ENCODE results near the gene CCDC116. TPM values are rescaled to one million over a fixed set of nuclear protein-coding genes. Genes with fewer than 3 reads are reported as not detected.

The CCDC116 gene
- total and polyA plus RNA-seq, 7 donors, result 0.07 to 0.32 (median 0.17) TPM

DNA sequence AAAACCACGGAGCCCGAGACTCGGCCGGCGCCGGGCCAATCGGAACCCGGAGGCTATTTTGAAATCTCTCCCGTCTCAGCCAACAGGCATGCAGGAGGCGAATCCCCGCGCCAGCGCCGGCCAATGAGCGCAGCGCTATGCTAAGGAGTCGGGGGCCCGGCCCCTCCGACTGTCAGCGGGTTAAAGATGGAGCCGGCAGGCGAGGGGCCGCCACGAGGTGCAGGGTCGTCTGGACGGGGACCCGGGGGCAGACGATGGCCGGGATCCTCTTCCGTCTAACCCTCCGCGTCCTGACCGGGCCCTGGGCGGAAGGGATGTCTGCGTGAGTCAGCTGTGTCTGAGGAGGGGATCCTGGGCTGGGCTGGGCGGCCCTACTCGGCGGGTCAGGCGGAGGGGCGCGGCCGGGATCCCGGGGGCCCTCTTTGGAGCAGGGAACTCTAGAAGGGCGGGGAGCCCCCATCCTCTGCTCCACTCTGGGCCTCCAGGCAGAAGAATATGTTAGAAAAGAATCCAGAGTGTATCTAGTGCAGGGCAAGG is 19.5 kb downstream of the CCDC116 start:
- Histone ChIP-seq H3K4me3 (peak overlapping the region; percentile 66), H3K36me3 (ENCODE audit: insufficient read depth in 1 of 2, low read depth in 1 of 2) (no peaks in the 10 kb centered on the region), H3K9me3 (no peaks in the 10 kb centered on the region), H3K27me3 (ENCODE audit: insufficient read depth in 3 of 3, low read length in 2 of 3) (peaks cover 0 to 3% (median 2%) of the 10 kb centered on the region in 3 donors), H3K27ac (no peak overlapping the region), H3K4me1 (peaks cover 10% of the 10 kb centered on the region)
- DNase-seq (peak; percentile 90), ATAC-seq (peak; percentile 87 to 97 (median 92))
- intact Hi-C loops (cut with DNase I), result no loop called here
- WGBS, 3 donors, result 0 to 1% (median 0%) methylated on average over 41 to 44 of the region's 44 CpGs
- TF ChIP-seq CTCF (IDR thresholded peaks at IDR 0.05), result no peak

GRCh38 chr22:21652547-21653545 is 20.3 kb downstream of the CCDC116 start:
- Histone ChIP-seq H3K4me1 (peaks cover 15% of the 10 kb centered on the region), H3K27ac (no peak overlapping the region), H3K4me3 (peak overlapping the region; percentile 66)

DNA sequence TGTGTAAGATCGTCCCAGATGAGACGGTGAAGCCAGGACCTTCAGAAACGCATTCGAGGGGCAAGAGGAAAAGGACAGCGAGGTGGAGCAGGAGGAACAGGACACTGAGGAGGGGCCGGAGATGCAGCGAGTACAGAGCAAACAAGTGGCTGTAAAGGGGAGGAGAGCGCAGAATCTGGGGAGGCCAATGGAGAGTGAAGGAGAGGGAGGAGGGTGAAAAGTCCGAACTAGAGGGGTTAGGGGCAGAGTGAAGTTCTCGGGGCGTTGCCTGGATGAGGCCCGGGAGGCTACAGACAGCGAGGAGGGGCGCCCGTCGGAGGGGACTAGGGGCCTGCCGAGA is 24.4 kb downstream of the CCDC116 start:
- DNase-seq (no peak), ATAC-seq (peak in 1 of 4 donors; percentile 2)
- intact Hi-C loops (cut with DNase I), result no loop called here
- no peaks in the 10 kb centered on the region for H3K9me3 ChIP-seq
- H3K27ac ChIP-seq, result no peak overlapping the region
- TF ChIP-seq CTCF (IDR thresholded peaks at IDR 0.05), result no peak
- H3K27me3 ChIP-seq (ENCODE audit: insufficient read depth in 3 of 3, low read length in 2 of 3), result peaks cover 0 to 16% (median 4%) of the 10 kb centered on the region in 3 donors
- WGBS, 3 donors, result 27 to 31% (median 28%) methylated on average over 15 to 17 of the region's 17 CpGs
- H3K4me3 ChIP-seq, result peak overlapping the region; percentile 67
- H3K36me3 ChIP-seq (ENCODE audit: insufficient read depth in 1 of 2, low read depth in 1 of 2), result no peaks in the 10 kb centered on the region
- peaks cover 8% of the 10 kb centered on the region for H3K4me1 ChIP-seq

More at GRCh38 chr22:21652547-21653545, 20.3 kb downstream of the CCDC116 start:
- ATAC-seq, result peak in 2 of 4 donors; percentile 8 to 13
- 25 to 31% (median 27%) methylated on average over 30 to 40 of the region's 40 CpGs for WGBS, 3 donors
- H3K9me3 ChIP-seq, result no peaks in the 10 kb centered on the region
- H3K27me3 ChIP-seq (ENCODE audit: insufficient read depth in 3 of 3, low read length in 2 of 3), result peaks cover 0 to 10% (median 4%) of the 10 kb centered on the region in 3 donors
- no peaks in the 10 kb centered on the region for H3K36me3 ChIP-seq (ENCODE audit: insufficient read depth in 1 of 2, low read depth in 1 of 2)
- no peak for TF ChIP-seq CTCF (IDR thresholded peaks at IDR 0.05)
- intact Hi-C loops (cut with DNase I), result no loop called here
- DNase-seq, result no peak

- intact Hi-C loops (cut with DNase I), result no loop called here
- peaks cover 7% of the 10 kb centered on the region for H3K4me1 ChIP-seq
- WGBS, 3 donors, result 1% methylated on average over 41 to 79 of the region's 79 CpGs
Observed at GRCh38 chr22:21657360-21658032, 24.9 kb downstream of the CCDC116 start.

More at GRCh38 chr22:21657360-21658032, 24.9 kb downstream of the CCDC116 start:
- Histone ChIP-seq H3K4me3 (peak overlapping the region; percentile 67), H3K36me3 (ENCODE audit: insufficient read depth in 1 of 2, low read depth in 1 of 2) (no peaks in the 10 kb centered on the region), H3K27me3 (ENCODE audit: insufficient read depth in 3 of 3, low read length in 2 of 3) (peaks cover 0 to 16% (median 4%) of the 10 kb centered on the region in 3 donors), H3K9me3 (no peaks in the 10 kb centered on the region), H3K27ac (no peak overlapping the region)
- DNase-seq, result peak; percentile 73 to 79
- peak; percentile 81 to 89 (median 84) for ATAC-seq
- peak; percentile 15 for TF ChIP-seq CTCF (IDR thresholded peaks at IDR 0.05)
